Measurements from ENCODE around the gene ARHGAP4. TPM values are rescaled to one million over a fixed set of nuclear protein-coding genes. Genes with fewer than 3 reads are reported as not detected.
A peak's percentile ranks its signal among the peaks of the same experiment; 100 is the strongest.

ARHGAP4 gene
- total RNA-seq, 1 experiment from 2014 or later: 47.0 TPM

DNA sequence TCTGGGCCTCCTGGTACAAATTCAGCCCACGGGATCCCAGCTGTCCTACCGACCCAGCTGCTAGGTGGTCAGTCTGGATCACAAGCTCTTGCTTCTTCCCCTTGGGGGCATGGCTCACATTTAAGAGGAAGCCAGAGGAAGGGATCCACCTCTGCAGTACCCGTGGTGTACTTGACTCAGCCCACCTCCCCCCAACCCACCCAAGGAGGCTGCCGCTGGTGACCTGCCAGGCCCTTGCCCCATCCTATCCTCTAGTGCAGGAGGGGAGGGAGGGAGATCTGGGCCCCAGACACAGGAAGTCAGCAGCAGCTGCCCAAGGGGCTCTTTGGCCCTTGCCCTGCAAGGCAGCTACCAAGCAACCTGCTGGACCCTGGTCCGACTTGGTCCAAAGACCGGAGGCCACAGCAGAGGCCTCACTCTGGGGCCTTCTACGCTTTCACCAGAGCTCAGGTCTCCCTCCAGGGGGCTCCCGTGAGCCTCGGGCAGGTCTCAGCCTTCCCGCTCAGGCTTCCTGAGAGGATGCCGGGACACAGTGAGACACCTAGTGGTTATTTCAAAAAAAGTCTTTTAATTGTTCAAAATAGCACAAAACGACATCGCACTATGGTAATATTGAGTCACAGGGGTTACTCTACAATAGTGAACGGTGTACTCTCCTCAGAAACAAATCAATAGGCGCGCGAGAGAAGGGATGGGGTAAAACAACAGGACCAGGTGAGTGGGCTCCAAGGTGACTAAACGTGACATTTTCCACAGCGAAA is 21.1 kb upstream of the ARHGAP4 start:
- H3K9me2 ChIP-seq (ENCODE audit: insufficient read depth): no peaks in the 10 kb centered on the region
- TF ChIP-seq, protein P1, sequence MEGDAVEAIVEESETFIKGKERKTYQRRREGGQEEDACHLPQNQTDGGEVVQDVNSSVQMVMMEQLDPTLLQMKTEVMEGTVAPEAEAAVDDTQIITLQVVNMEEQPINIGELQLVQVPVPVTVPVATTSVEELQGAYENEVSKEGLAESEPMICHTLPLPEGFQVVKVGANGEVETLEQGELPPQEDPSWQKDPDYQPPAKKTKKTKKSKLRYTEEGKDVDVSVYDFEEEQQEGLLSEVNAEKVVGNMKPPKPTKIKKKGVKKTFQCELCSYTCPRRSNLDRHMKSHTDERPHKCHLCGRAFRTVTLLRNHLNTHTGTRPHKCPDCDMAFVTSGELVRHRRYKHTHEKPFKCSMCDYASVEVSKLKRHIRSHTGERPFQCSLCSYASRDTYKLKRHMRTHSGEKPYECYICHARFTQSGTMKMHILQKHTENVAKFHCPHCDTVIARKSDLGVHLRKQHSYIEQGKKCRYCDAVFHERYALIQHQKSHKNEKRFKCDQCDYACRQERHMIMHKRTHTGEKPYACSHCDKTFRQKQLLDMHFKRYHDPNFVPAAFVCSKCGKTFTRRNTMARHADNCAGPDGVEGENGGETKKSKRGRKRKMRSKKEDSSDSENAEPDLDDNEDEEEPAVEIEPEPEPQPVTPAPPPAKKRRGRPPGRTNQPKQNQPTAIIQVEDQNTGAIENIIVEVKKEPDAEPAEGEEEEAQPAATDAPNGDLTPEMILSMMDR (conservative IDR thresholded peaks at IDR 0.05): peak; percentile 83
- TF ChIP-seq EZH2 (IDR thresholded peaks at IDR 0.05; ENCODE audit: low read depth): no peak
- DNase-seq: peak; percentile 58 to 86
- H3K4me2 ChIP-seq: no peak overlapping the region
- no peak overlapping the region for H2AFZ ChIP-seq
- ChIA-PET CTCF (interaction anchor here (0.7 to 1.1 kb wide), 2 partner anchors 19 to 20 kb away, joined by 3 to 8 read pairs; no protein-coding TSS in a partner anchor), POLR2A (ENCODE audit: unreplicated experiment) (interaction anchor here (0.6 to 0.7 kb wide), 2 partner anchors 540 to 584 kb away, joined by 3 to 20 read pairs; no protein-coding TSS in a partner anchor)
- H3K27me3 ChIP-seq (ENCODE audit: insufficient read depth, low read depth): no peaks in the 10 kb centered on the region
- no peaks in the 10 kb centered on the region for H3K4me1 ChIP-seq (replicated peaks; ENCODE audit: insufficient read depth)
- H3K79me2 ChIP-seq (ENCODE audit: low read depth): no peaks in the 10 kb centered on the region
- no TSS peak for BruUV-seq (replicated peaks)
- H3K36me3 ChIP-seq (ENCODE audit: low read depth): no peaks in the 10 kb centered on the region
- no peaks in the 10 kb centered on the region for H3K9me3 ChIP-seq (ENCODE audit: insufficient read depth, low read depth)
- intact Hi-C loops (cut with micrococcal nuclease; ENCODE audit: unreplicated experiment): loop anchor here (1.0 to 5.0 kb wide), 5 partner anchors 23 to 990 kb away; partner anchors contain the start of gene PLXNB3
- H3K27ac ChIP-seq: no peak overlapping the region
- H4K20me1 ChIP-seq (ENCODE audit: insufficient read depth): no peaks in the 10 kb centered on the region
- peaks cover 7% of the 10 kb centered on the region for H3F3A ChIP-seq (ENCODE audit: insufficient read depth, low read depth)
- H3K4me3 ChIP-seq: no peak overlapping the region

DNA sequence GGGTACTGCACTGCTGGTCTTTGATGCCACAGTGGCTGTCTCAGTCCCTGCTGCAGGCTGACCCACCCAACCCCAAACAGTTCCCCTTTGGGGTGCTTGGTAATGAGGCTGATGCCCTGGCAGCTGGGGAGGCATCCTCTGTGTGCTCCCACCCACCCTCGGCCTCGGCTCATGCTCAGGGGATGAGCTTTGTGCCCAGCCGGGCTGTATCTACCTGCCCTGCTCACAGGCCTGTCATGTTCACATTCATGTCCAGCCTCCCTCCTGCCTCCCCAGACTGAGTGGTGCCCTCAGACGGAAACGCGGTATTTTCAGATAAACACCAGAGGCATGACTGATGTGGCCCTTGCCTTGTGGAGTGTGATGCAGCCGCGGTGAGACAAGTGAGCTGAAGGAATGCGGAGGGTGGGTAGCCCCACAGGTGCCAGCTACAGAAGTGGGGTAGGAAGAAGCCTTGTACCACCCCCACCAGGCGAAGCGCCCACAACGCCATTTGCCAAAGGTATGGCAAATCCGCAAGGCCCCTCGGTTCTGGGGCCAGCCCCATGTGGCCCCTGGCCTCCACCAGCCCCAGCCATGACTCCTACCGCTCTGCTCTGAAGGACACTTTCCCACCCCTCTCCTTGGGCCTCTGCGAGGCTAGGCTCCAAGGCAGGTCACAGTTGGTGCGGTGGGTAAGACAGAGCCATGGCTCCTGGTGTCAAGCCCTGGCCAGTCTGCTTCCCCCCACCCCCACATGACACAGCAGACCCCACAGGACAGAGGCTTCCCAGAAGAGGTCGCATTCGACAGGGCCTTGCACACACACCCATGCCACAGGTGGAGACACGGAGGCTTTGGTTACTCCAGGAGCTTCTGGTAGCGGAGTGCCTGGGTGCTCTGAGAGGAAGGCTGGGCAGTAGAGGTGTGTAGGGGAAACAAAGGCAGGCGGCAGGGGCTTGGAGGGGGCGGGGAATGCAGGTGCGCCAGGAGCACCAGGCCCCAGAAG is 20.2 kb upstream of the ARHGAP4 start:
- no peak for TF ChIP-seq EZH2 (IDR thresholded peaks at IDR 0.05; ENCODE audit: low read depth)
- TF ChIP-seq, protein P1 (conservative IDR thresholded peaks at IDR 0.05): no peak
- intact Hi-C loops (cut with micrococcal nuclease; ENCODE audit: unreplicated experiment): loop anchor here (5.0 kb wide), 2 partner anchors 389 to 989 kb away; no protein-coding TSS in a partner anchor
- CTCF ChIA-PET: interaction anchor here (0.7 to 1.1 kb wide), 2 partner anchors 19 to 77 kb away, joined by 4 to 8 read pairs; no protein-coding TSS in a partner anchor

DNA sequence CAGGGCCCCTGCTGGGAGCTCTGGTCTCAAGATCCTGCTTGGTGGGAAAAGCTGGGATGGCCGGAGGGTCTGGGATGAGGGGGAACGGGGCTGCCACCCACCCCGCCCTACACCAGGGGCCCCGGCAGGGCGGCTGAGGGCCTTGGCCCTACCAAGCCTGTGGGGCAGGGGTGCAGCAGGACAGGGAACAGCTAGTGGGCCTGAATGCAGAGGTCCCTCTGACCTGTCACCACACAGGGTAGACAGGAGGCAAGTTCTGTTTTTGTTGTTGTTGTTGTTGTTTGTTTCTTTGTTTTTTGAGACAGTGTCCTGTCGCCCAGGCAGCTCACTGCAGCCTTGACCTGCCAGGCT is 18.7 kb upstream of the ARHGAP4 start:
- Histone ChIP-seq H3K9me3 (ENCODE audit: insufficient read depth, low read depth) (no peaks in the 10 kb centered on the region), H4K20me1 (ENCODE audit: insufficient read depth) (no peaks in the 10 kb centered on the region), H3K79me2 (ENCODE audit: low read depth) (no peaks in the 10 kb centered on the region), H2AFZ (no peak overlapping the region), H3K4me2 (no peak overlapping the region), H3K27ac (no peak overlapping the region), H3K36me3 (ENCODE audit: low read depth) (no peaks in the 10 kb centered on the region), H3K9me2 (ENCODE audit: insufficient read depth) (no peaks in the 10 kb centered on the region), H3F3A (ENCODE audit: insufficient read depth, low read depth) (peaks cover 7% of the 10 kb centered on the region), H3K4me1 (replicated peaks; ENCODE audit: insufficient read depth) (no peaks in the 10 kb centered on the region), H3K27me3 (ENCODE audit: insufficient read depth, low read depth) (no peaks in the 10 kb centered on the region), H3K4me3 (no peak overlapping the region)
- intact Hi-C loops (cut with micrococcal nuclease; ENCODE audit: unreplicated experiment): loop anchor here (5.0 kb wide), 2 partner anchors 387 to 987 kb away; no protein-coding TSS in a partner anchor
- no peak for DNase-seq
- POLR2A ChIA-PET (ENCODE audit: unreplicated experiment): interaction anchor here (0.6 kb wide), 2 partner anchors 26 to 426 kb away, joined by 10 to 11 read pairs; no protein-coding TSS in a partner anchor
- no peak for TF ChIP-seq EZH2 (IDR thresholded peaks at IDR 0.05; ENCODE audit: low read depth)
- TF ChIP-seq, protein P1 (conservative IDR thresholded peaks at IDR 0.05): no peak
- CTCF ChIA-PET: interaction anchor here (0.6 kb wide), 2 partner anchors 159 to 1045 kb away, joined by 3 to 5 read pairs; no protein-coding TSS in a partner anchor
- BruUV-seq (replicated peaks): no TSS peak

More for the DNA sequence above, 20.2 kb upstream of the ARHGAP4 start:
- H3K9me2 ChIP-seq (ENCODE audit: insufficient read depth): no peaks in the 10 kb centered on the region
- H2AFZ ChIP-seq: no peak overlapping the region
- POLR2A ChIA-PET (ENCODE audit: unreplicated experiment): no interaction called here
- H3K4me3 ChIP-seq: no peak overlapping the region
- H3K4me1 ChIP-seq (replicated peaks; ENCODE audit: insufficient read depth): no peaks in the 10 kb centered on the region
- H3K9me3 ChIP-seq (ENCODE audit: insufficient read depth, low read depth): no peaks in the 10 kb centered on the region
- H3K79me2 ChIP-seq (ENCODE audit: low read depth): no peaks in the 10 kb centered on the region
- no peak for DNase-seq
- H3F3A ChIP-seq (ENCODE audit: insufficient read depth, low read depth): peaks cover 7% of the 10 kb centered on the region
- H3K4me2 ChIP-seq: no peak overlapping the region
- no peaks in the 10 kb centered on the region for H4K20me1 ChIP-seq (ENCODE audit: insufficient read depth)
- H3K36me3 ChIP-seq (ENCODE audit: low read depth): no peaks in the 10 kb centered on the region
- no peak overlapping the region for H3K27ac ChIP-seq
- BruUV-seq (replicated peaks): no TSS peak
- H3K27me3 ChIP-seq (ENCODE audit: insufficient read depth, low read depth): no peaks in the 10 kb centered on the region
